Neural progenitor cell (in vitro differentiated cells): ENCODE results near the gene HTR2B. TPM values are rescaled to one million over a fixed set of nuclear protein-coding genes. Genes with fewer than 3 reads are reported as not detected.
"Not testable (repeated sequence)": the region's sequence is repeated elsewhere in the genome, so short reads cannot be mapped to it uniquely, and the experiment has no call there.

Experiments used
- DNase-seq: peaks from one replicate; pipeline ENCODE4 v3.0.0-alpha.2; 2016; ENCODE audit warnings: low spot score
- H2AFZ ChIP-seq: fragments of 200-600 bp; sonication (generic); replicated peaks from 2 replicates; pipeline ENCODE4 v1.6.1; 2016; ENCODE audit warnings: antibody characterized with exemption
- H3F3A ChIP-seq: fragments of 200-600 bp; sonication (generic); 2 replicates; pipeline ENCODE4 v1.6.1; 2016; ENCODE audit warnings: antibody characterized with exemption, low read depth
- H3K27ac ChIP-seq: fragments of 200-600 bp; sonication (generic); 2 replicates; pipeline ENCODE4 v1.5.1; 2016; ENCODE audit warnings: mild to moderate bottlenecking
- H3K27me3 ChIP-seq: fragments of 200-600 bp; sonication (generic); 2 replicates; pipeline ENCODE4 v1.6.1; 2016; ENCODE audit warnings: mild to moderate bottlenecking, moderate library complexity
- H3K36me3 ChIP-seq: fragments of 200-600 bp; sonication (generic); 2 replicates; pipeline ENCODE4 v1.5.1; 2016
- H3K4me1 ChIP-seq: fragments of 200-600 bp; sonication (generic); 2 replicates; pipeline ENCODE4 v1.6.1; 2016; ENCODE audit warnings: mixed run types
- H3K4me2 ChIP-seq: fragments of 200-600 bp; sonication (generic); 2 replicates; pipeline ENCODE4 v1.6.1; 2016
- H3K4me3 ChIP-seq: fragments of 200-600 bp; sonication (generic); 2 replicates; pipeline ENCODE4 v1.5.1; 2016
- H3K79me2 ChIP-seq: fragments of 200-600 bp; sonication (generic); 2 replicates; pipeline ENCODE4 v1.6.1; 2016; ENCODE audit warnings: low read depth
- H3K9ac ChIP-seq: fragments of 200-600 bp; sonication (generic); 2 replicates; pipeline ENCODE4 v1.6.1; 2016
- H3K9me3 ChIP-seq: fragments of 200-600 bp; sonication (generic); 2 replicates; pipeline ENCODE4 v1.5.1; 2016; ENCODE audit warnings: low read depth
- H4K20me1 ChIP-seq: fragments of 200-600 bp; sonication (generic); 2 replicates; pipeline ENCODE4 v1.6.1; 2016; ENCODE audit warnings: low read depth
- H3K27ac Mint-ChIP-seq: 3 replicates; pipeline ENCODE4 v1.8.0; 2021; ENCODE audit warnings: mixed read lengths
- H3K27me3 Mint-ChIP-seq: 2 replicates; pipeline ENCODE4 v1.8.0; 2022; ENCODE audit warnings: low read depth, mild to moderate bottlenecking, inconsistent platforms, moderate library complexity, mixed read lengths; ENCODE audit not compliant: insufficient read depth
- H3K36me3 Mint-ChIP-seq: 3 replicates; pipeline ENCODE4 v1.8.0; 2021; ENCODE audit warnings: mixed read lengths
- H3K4me1 Mint-ChIP-seq: 3 replicates; pipeline ENCODE4 v1.8.0; 2021; ENCODE audit warnings: mixed read lengths
- H3K4me3 Mint-ChIP-seq: 3 replicates; pipeline ENCODE4 v1.8.0; 2021; ENCODE audit warnings: mild to moderate bottlenecking, moderate library complexity, mixed read lengths
- H3K9me3 Mint-ChIP-seq: 3 replicates; pipeline ENCODE4 v1.8.0; 2020; ENCODE audit warnings: mixed read lengths
- EZH2 ChIP-seq: fragments of 200-600 bp; sonication (generic); IDR thresholded peaks from 2 replicates; pipeline ENCODE4 v1.6.1; 2017; ENCODE audit warnings: antibody characterized with exemption, mild to moderate bottlenecking, moderate library complexity
- EZH2phosphoT487 ChIP-seq: fragments of 200-600 bp; sonication (generic); IDR thresholded peaks from 2 replicates; pipeline ENCODE4 v1.6.1; 2017; ENCODE audit warnings: antibody characterized with exemption
- total RNA-seq: library from RNA; depleted of rRNA; stranded (reverse); fragments of >200 nt; gene quantifications from 2 replicates; pipeline ENCODE4 v1.2.3, GENCODE V29; 2015; ENCODE audit warnings: low replicate concordance
- TF ChIP-seq, protein P1 (sequence below): fragments of 200-600 bp; sonication (generic); IDR thresholded peaks from 2 replicates; pipeline ENCODE4 v1.5.1; 2017; ENCODE audit warnings: antibody characterized with exemption, mild to moderate bottlenecking

HTR2B gene
- total RNA-seq, 1 donor from 2014 or later: not detected

DNA sequence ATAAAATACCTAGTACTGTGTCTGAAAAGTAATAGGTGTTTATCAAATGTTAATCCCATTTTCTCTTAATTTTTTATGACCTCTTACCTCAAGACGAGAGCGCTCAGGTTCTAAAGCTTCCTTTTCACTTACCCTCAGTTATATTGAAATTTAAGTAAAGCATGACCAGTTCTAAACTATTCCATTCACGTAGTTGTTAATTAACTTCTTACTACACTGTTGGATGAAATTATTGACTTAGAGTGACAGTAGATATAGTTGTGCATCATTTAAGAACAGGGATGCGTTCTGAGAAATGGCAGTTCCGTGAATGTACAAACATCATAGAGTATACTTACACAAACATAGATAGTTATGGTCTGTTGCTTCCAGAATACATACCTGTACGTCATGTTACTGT, 20.1 kb upstream of the HTR2B start:
- no peaks in the 10 kb centered on the region for H3K4me1 Mint-ChIP-seq
- no peak for DNase-seq
- Histone ChIP-seq H3K4me3 (no peak overlapping the region), H3K27ac (no peak overlapping the region), H3K9me3 (no peaks in the 10 kb centered on the region), H3K36me3 (peaks cover 10% of the 10 kb centered on the region), H4K20me1 (no peaks in the 10 kb centered on the region), H3K27me3 (no peaks in the 10 kb centered on the region), H3F3A (peaks cover 4% of the 10 kb centered on the region), H3K4me1 (no peaks in the 10 kb centered on the region), H2AFZ (no peak overlapping the region), H3K79me2 (no peaks in the 10 kb centered on the region), H3K9ac (no peak overlapping the region), H3K4me2 (no peak overlapping the region)
- no peaks in the 10 kb centered on the region for H3K27me3 Mint-ChIP-seq
- no peak for TF ChIP-seq EZH2phosphoT487
- no peak for TF ChIP-seq EZH2
- TF ChIP-seq, protein P1, sequence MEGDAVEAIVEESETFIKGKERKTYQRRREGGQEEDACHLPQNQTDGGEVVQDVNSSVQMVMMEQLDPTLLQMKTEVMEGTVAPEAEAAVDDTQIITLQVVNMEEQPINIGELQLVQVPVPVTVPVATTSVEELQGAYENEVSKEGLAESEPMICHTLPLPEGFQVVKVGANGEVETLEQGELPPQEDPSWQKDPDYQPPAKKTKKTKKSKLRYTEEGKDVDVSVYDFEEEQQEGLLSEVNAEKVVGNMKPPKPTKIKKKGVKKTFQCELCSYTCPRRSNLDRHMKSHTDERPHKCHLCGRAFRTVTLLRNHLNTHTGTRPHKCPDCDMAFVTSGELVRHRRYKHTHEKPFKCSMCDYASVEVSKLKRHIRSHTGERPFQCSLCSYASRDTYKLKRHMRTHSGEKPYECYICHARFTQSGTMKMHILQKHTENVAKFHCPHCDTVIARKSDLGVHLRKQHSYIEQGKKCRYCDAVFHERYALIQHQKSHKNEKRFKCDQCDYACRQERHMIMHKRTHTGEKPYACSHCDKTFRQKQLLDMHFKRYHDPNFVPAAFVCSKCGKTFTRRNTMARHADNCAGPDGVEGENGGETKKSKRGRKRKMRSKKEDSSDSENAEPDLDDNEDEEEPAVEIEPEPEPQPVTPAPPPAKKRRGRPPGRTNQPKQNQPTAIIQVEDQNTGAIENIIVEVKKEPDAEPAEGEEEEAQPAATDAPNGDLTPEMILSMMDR: no peak
- no peak overlapping the region for H3K4me3 Mint-ChIP-seq
- no peak overlapping the region for H3K27ac Mint-ChIP-seq
- H3K9me3 Mint-ChIP-seq: no peaks in the 10 kb centered on the region
- H3K36me3 Mint-ChIP-seq: peaks cover 14% of the 10 kb centered on the region

DNA sequence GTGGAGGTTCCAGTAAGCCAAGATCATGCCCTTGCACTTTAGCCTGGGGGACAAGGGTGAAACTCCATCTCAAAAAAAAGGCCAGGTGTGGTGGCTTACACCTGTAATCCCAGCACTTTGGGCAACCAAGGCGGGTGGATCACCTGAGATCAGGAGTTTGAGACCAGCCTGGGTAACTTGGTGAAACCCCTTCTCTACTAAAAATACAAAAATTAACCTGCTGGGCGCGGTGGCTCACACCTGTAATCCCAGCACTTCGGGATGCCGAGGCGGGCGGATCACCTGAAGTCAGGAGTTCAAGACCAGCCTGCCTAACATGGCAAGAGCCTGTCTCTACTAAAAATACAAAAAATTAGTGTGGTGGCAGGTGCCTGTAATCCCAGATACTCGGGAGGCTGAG, 16.0 kb upstream of the HTR2B start:
- H3K36me3 ChIP-seq, H3K9me3 ChIP-seq, H3K36me3 Mint-ChIP-seq, H3K27ac ChIP-seq, H3F3A ChIP-seq, H3K4me1 Mint-ChIP-seq, H4K20me1 ChIP-seq, DNase-seq, H3K27me3 Mint-ChIP-seq, H3K4me3 Mint-ChIP-seq, H3K27ac Mint-ChIP-seq, H2AFZ ChIP-seq, H3K9ac ChIP-seq, H3K4me3 ChIP-seq, H3K4me1 ChIP-seq, H3K79me2 ChIP-seq, H3K9me3 Mint-ChIP-seq, H3K27me3 ChIP-seq, H3K4me2 ChIP-seq: not testable (repeated sequence)

DNA sequence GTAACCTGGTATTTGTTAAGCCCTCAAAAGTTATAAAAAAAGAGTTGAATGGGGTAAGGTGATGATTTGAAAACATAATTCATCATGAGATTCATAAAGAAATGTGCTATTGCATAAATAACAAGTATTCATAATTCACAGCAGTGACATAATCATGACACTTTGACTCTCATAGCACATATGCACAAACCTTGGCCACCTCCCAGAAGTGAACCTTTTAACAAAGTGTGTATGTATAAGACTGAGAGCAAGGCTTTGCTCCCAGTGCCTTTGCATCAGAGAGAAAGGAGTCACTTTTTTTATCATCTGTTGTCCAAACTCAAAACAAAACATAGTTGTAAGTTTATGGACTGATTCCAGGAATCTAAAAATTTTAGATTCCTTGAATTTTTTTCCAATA, 15.0 kb upstream of the HTR2B start:
- Histone ChIP-seq H3K4me3 (no peak overlapping the region), H3K9me3 (no peaks in the 10 kb centered on the region), H2AFZ (no peak overlapping the region), H3K4me2 (no peak overlapping the region), H4K20me1 (no peaks in the 10 kb centered on the region), H3K4me1 (no peaks in the 10 kb centered on the region), H3K36me3 (no peaks in the 10 kb centered on the region), H3F3A (peaks cover 12% of the 10 kb centered on the region), H3K79me2 (no peaks in the 10 kb centered on the region), H3K27me3 (no peaks in the 10 kb centered on the region), H3K9ac (no peak overlapping the region), H3K27ac (no peak overlapping the region)
- H3K4me3 Mint-ChIP-seq: no peak overlapping the region
- H3K4me1 Mint-ChIP-seq: no peaks in the 10 kb centered on the region
- no peak for DNase-seq
- H3K27me3 Mint-ChIP-seq: no peaks in the 10 kb centered on the region
- H3K27ac Mint-ChIP-seq: no peak overlapping the region
- H3K36me3 Mint-ChIP-seq: peaks cover 4% of the 10 kb centered on the region
- no peaks in the 10 kb centered on the region for H3K9me3 Mint-ChIP-seq
- TF ChIP-seq, protein P1: no peak
- TF ChIP-seq EZH2 (no peak), EZH2phosphoT487 (no peak)

DNA sequence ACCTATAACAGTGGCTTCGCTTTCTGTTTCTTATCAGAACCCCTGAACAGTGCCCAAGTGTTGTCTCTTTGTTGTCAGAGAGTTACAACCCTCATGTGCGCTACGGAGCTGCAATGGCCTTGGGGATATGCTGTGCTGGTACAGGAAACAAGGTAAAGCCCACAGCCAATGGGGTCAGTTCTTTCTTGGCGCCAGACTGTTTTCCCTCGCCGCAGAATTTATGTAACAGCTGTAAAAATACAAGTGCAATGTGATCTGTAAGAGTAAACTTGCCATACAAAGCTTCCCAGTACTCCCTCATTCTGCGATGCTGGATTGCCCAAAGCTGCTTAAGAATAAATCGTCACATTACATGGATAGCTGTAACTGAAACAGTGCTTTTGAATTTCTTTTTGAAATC, 13.9 kb upstream of the HTR2B start:
- Mint-ChIP-seq H3K4me1 (no peaks in the 10 kb centered on the region), H3K27me3 (no peaks in the 10 kb centered on the region), H3K4me3 (no peak overlapping the region), H3K9me3 (no peaks in the 10 kb centered on the region), H3K27ac (no peak overlapping the region), H3K36me3 (peaks cover 2% of the 10 kb centered on the region)
- no peak overlapping the region for H3K9ac ChIP-seq
- no peak overlapping the region for H3K4me3 ChIP-seq
- no peak overlapping the region for H2AFZ ChIP-seq
- H3K27ac ChIP-seq: no peak overlapping the region
- H3K4me1 ChIP-seq: no peaks in the 10 kb centered on the region
- DNase-seq: no peak
- no peaks in the 10 kb centered on the region for H4K20me1 ChIP-seq
- H3F3A ChIP-seq: peaks cover 12% of the 10 kb centered on the region
- no peaks in the 10 kb centered on the region for H3K36me3 ChIP-seq
- H3K79me2 ChIP-seq: no peaks in the 10 kb centered on the region
- H3K4me2 ChIP-seq: no peak overlapping the region
- H3K27me3 ChIP-seq: no peaks in the 10 kb centered on the region
- H3K9me3 ChIP-seq: no peaks in the 10 kb centered on the region
- no peak for TF ChIP-seq EZH2
- no peak for TF ChIP-seq EZH2phosphoT487
- TF ChIP-seq, protein P1: no peak
